H1 (cell line): ENCODE measurements around the gene UBB. TPM values are rescaled to one million over a fixed set of nuclear protein-coding genes. Genes with fewer than 3 reads are reported as not detected.

Experiments used
- CTCF ChIA-PET: fragments of 300-600 bp; sonication (Branson Sonifier 250); formaldehyde crosslinking; loops from one replicate; lab custom pipeline; 2021; ENCODE audit not compliant: partially characterized antibody; lab: Charles Lee
- POLR2A ChIA-PET: fragments of 300-600 bp; sonication (Branson Sonifier 250); formaldehyde crosslinking; loops from one replicate; lab custom pipeline; 2021; ENCODE audit warnings: inconsistent platforms; ENCODE audit not compliant: partially characterized antibody; lab: Charles Lee
- DNase-seq, 2 experiments: peaks; one replicate each; pipeline versions ENCODE4 v3.0.0 to v3.0.0-alpha.2; 2010 to 2022; ENCODE audit warnings: low spot score in 2 of 2, low read depth in 1 of 2, mixed read lengths in 1 of 2
- FAIRE-seq: peaks from 2 replicates; lab custom pipeline; 2011; peaks lifted over from hg19 to GRCh38; lab: Jason Lieb, UNC
- H2AFZ ChIP-seq: 2 replicates; pipeline ENCODE4 v1.8.1; 2012; ENCODE audit warnings: low read length, inconsistent platforms
- H2AK5ac ChIP-seq: 2 replicates; pipeline ENCODE4 v1.6.1; 2013; ENCODE audit warnings: low read depth, low read length
- H2BK120ac ChIP-seq: replicated peaks from 2 replicates; pipeline ENCODE3; 2013; ENCODE audit warnings: low read depth, low read length, inconsistent platforms
- H2BK12ac ChIP-seq: 2 replicates; pipeline ENCODE4 v1.6.1; 2013; ENCODE audit warnings: low read depth, low read length
- H2BK15ac ChIP-seq: 2 replicates; pipeline ENCODE4 v1.6.1; 2013; ENCODE audit warnings: low read length
- H2BK20ac ChIP-seq: 2 replicates; pipeline ENCODE4 v1.6.1; 2013; ENCODE audit warnings: low read length
- H2BK5ac ChIP-seq: 2 replicates; pipeline ENCODE4 v1.6.1; 2013; ENCODE audit warnings: low read depth, low read length
- H3K14ac ChIP-seq: 2 replicates; pipeline ENCODE4 v1.6.1; 2013; ENCODE audit warnings: inconsistent platforms; ENCODE audit not compliant: insufficient read length
- H3K18ac ChIP-seq: 2 replicates; pipeline ENCODE4 v1.6.1; 2013; ENCODE audit warnings: low read length; ENCODE audit errors: extremely low read depth
- H3K23ac ChIP-seq: 2 replicates; pipeline ENCODE4 v1.6.1; 2013; ENCODE audit warnings: inconsistent platforms; ENCODE audit not compliant: insufficient read length
- H3K23me2 ChIP-seq: 2 replicates; pipeline ENCODE4 v1.6.1; 2013; ENCODE audit warnings: low read depth, low read length
- H3K27ac ChIP-seq: 2 replicates; pipeline ENCODE4 v1.6.1; 2011; ENCODE audit warnings: low read depth, low read length, inconsistent platforms
- H3K27me3 ChIP-seq, 4 experiments: replicated peaks in 1 of 4; 1 replicate in 1 of 4; 2 replicates in 3 of 4; pipeline versions ENCODE4 v1.6.1 to v1.8.1; 2011 to 2013; ENCODE audit warnings: low read length in 3 of 4, mild to moderate bottlenecking in 3 of 4, inconsistent platforms in 2 of 4, mixed read lengths in 2 of 4, moderate library complexity in 1 of 4; ENCODE audit not compliant: control insufficient read depth in 3 of 4, insufficient read depth in 3 of 4; ENCODE audit errors: extremely low read depth in 1 of 4
- H3K36me3 ChIP-seq, 4 experiments: 2 replicates each; pipeline versions ENCODE4 v1.6.1 to v1.8.1; 2011 to 2013; ENCODE audit warnings: mild to moderate bottlenecking in 4 of 4, low read length in 3 of 4, moderate library complexity in 2 of 4, control low read depth in 1 of 4, inconsistent platforms in 1 of 4; ENCODE audit not compliant: insufficient read depth in 4 of 4, control insufficient read depth in 2 of 4
- H3K4ac ChIP-seq: replicated peaks from 2 replicates; pipeline ENCODE3; 2013; ENCODE audit warnings: low read length, low read depth, mixed read lengths, inconsistent platforms; ENCODE audit not compliant: insufficient read length
- H3K4me1 ChIP-seq, 4 experiments: replicated peaks in 1 of 4; 1 replicate in 1 of 4; 2 replicates in 3 of 4; pipeline versions ENCODE4 v1.6.1 to v1.8.1; 2011 to 2013; ENCODE audit warnings: low read length in 3 of 4, inconsistent platforms in 2 of 4, mixed read lengths in 1 of 4; ENCODE audit not compliant: insufficient read depth in 4 of 4, control insufficient read depth in 3 of 4
- H3K4me2 ChIP-seq, 2 experiments: 2 replicates each; pipeline versions ENCODE4 v1.6.1 to v1.8.1; 2011 to 2013; ENCODE audit warnings: low read depth in 2 of 2, low read length in 2 of 2, control low read depth in 1 of 2, inconsistent platforms in 1 of 2, mild to moderate bottlenecking in 1 of 2; ENCODE audit not compliant: insufficient read depth in 1 of 2
- H3K4me3 ChIP-seq, 4 experiments: fragments of 200-600, 300-600 bp in 1 of 4; sonication (generic), shearing (Covaris generic), sonication (Bioruptor Twin) in 1 of 4; 2 replicates each; pipeline versions ENCODE4 v1.5.1 to v1.8.1; 2011 to 2016; ENCODE audit warnings: low read length in 4 of 4, low read depth in 3 of 4, control low read depth in 2 of 4, inconsistent platforms in 2 of 4, mild to moderate bottlenecking in 2 of 4, mixed read lengths in 1 of 4, moderate library complexity in 1 of 4; ENCODE audit not compliant: insufficient read depth in 2 of 4; ENCODE audit errors: extremely low read depth in 1 of 4
- H3K56ac ChIP-seq: replicated peaks from 2 replicates; pipeline ENCODE3; 2013; ENCODE audit warnings: low read depth, mild to moderate bottlenecking, mixed read lengths, low read length, inconsistent platforms; ENCODE audit not compliant: insufficient read length
- H3K79me1 ChIP-seq: 2 replicates; pipeline ENCODE4 v1.6.1; 2013; ENCODE audit warnings: low read depth, low read length, control low read depth
- H3K79me2 ChIP-seq, 2 experiments: 2 replicates each; pipeline versions ENCODE4 v1.6.1 to v1.8.1; 2012 to 2013; ENCODE audit warnings: low read length in 2 of 2, mild to moderate bottlenecking in 2 of 2, inconsistent platforms in 1 of 2; ENCODE audit not compliant: insufficient read depth in 2 of 2, control insufficient read depth in 1 of 2
- H3K9ac ChIP-seq, 4 experiments: replicated peaks in 1 of 4; 1 replicate in 1 of 4; 2 replicates in 3 of 4; pipeline versions ENCODE4 v1.6.1 to v1.8.1; 2011 to 2013; ENCODE audit warnings: low read depth in 3 of 4, low read length in 3 of 4, control low read depth in 2 of 4, mild to moderate bottlenecking in 2 of 4, moderate library complexity in 2 of 4, inconsistent platforms in 1 of 4; ENCODE audit errors: extremely low read depth in 1 of 4
- H3K9me3 ChIP-seq, 2 experiments: 2 replicates each; pipeline versions ENCODE4 v1.6.1 to v1.8.1; 2012 to 2013; ENCODE audit warnings: mild to moderate bottlenecking in 2 of 2, moderate library complexity in 2 of 2, control low read depth in 1 of 2, inconsistent platforms in 1 of 2, low read depth in 1 of 2, low read length in 1 of 2, mixed read lengths in 1 of 2; ENCODE audit not compliant: insufficient read depth in 2 of 2
- H4K20me1 ChIP-seq, 2 experiments: replicated peaks in 1 of 2; 2 replicates each; pipeline versions ENCODE3 to v1.8.1; 2011 to 2013; ENCODE audit warnings: inconsistent platforms in 2 of 2, low read length in 2 of 2, mild to moderate bottlenecking in 1 of 2; ENCODE audit not compliant: insufficient read depth in 2 of 2, control insufficient read depth in 1 of 2
- H4K5ac ChIP-seq: 2 replicates; pipeline ENCODE4 v1.6.1; 2013; ENCODE audit warnings: low read length, low read depth, mixed read lengths, inconsistent platforms; ENCODE audit not compliant: insufficient read length
- H4K8ac ChIP-seq: 2 replicates; pipeline ENCODE4 v1.8.0; 2013; ENCODE audit warnings: mild to moderate bottlenecking, moderate library complexity, low read length, inconsistent platforms; ENCODE audit not compliant: insufficient read depth; ENCODE audit errors: extremely low read depth
- H4K91ac ChIP-seq: replicated peaks from 2 replicates; pipeline ENCODE3; 2013; ENCODE audit warnings: low read length, mixed read lengths, inconsistent platforms; ENCODE audit not compliant: insufficient read length
- ATF2 ChIP-seq: IDR thresholded peaks from 2 replicates; pipeline ENCODE4 v1.6.1; 2012; ENCODE audit warnings: low read length, inconsistent platforms
- BACH1 ChIP-seq: IDR thresholded peaks from 2 replicates; pipeline ENCODE4 v1.6.1; 2012; ENCODE audit warnings: low read length, improper control_type of control experiment
- KDM1A ChIP-seq: fragments of 200-600, 300-600 bp; sonication (generic); IDR thresholded peaks from 2 replicates; pipeline ENCODE4 v1.7.1; 2016; ENCODE audit warnings: mild to moderate bottlenecking, low read length, borderline replicate concordance
- WGBS, 2 experiments: shearing (Covaris generic) in 1 of 2; methylation state at CpG; one replicate each; pipeline versions ENCODE4 v1.1.6 to v1.1.7; 2013 to 2015; ENCODE audit warnings: low lambda C conversion rate in 2 of 2, mixed read lengths in 2 of 2, inconsistent platforms in 1 of 2, low coverage in 1 of 2, missing lambda C conversion rate in 1 of 2; ENCODE audit not compliant: insufficient replicate concordance in 2 of 2, insufficient coverage in 1 of 2, insufficient read length in 1 of 2; ENCODE audit errors: extremely low coverage in 1 of 2, missing lambda C conversion rate in 1 of 2; 5-methylcytosine and 5-hydroxymethylcytosine counted together
- polyA plus RNA-seq, 7 experiments: library from polyadenylated mRNA; depleted of rRNA in 3 of 7; stranded (reverse) in 5 of 7; unstranded in 2 of 7; fragments of >200 nt in 5 of 7; fragments of 200-250 nt in 2 of 7; gene quantifications; 1 replicate in 5 of 7; 2 replicates in 1 of 7; 4 replicates in 1 of 7; pipeline versions ENCODE4 v1.2.1 to v1.2.3, GENCODE V29; 2011 to 2013; ENCODE audit warnings: missing spikeins in 2 of 7, mixed read lengths in 2 of 7
- total RNA-seq: library from RNA; stranded (reverse); fragmentation: NEBNext Ultra II Directional; extraction: Animal tissue kit (Norgen Biotek cat#: 25700); gene quantifications from 2 replicates; pipeline ENCODE4 v1.2.1, GENCODE V29; 2021

UBB gene
- total and polyA plus RNA-seq, 2 of the 8 experiments (the other 6 are each of a cell fraction or from before 2014, with no cell fraction given) = 1,597 to 1,605 TPM

- TF ChIP-seq ATF2 = no peak
- no peak for TF ChIP-seq BACH1
- TF ChIP-seq KDM1A = no peak
- Histone ChIP-seq H3K79me1 (no peaks in the 10 kb centered on the region), H2BK120ac (no peak overlapping the region), H2AFZ (no peak overlapping the region), H4K20me1 (peaks cover 0 to 3% of the 10 kb centered on the region in 2 experiments), H3K4me2 (no peak overlapping the region), H3K27me3 (no peaks in the 10 kb centered on the region), H3K4ac (no peak overlapping the region), H3K4me1 (no peaks in the 10 kb centered on the region), H2BK12ac (no peak overlapping the region), H3K56ac (no peak overlapping the region), H2BK5ac (no peak overlapping the region), H3K23ac (no peak overlapping the region), H2AK5ac (no peak overlapping the region), H2BK20ac (no peak overlapping the region), H4K8ac (peak overlapping the region; percentile 75; the same call in 1 of the 2 replicates), H2BK15ac (no peak overlapping the region), H3K27ac (no peak overlapping the region), H4K91ac (no peak overlapping the region), H3K79me2 (peaks cover 0 to 34% of the 10 kb centered on the region in 2 experiments; a peak in 2 of 4 replicates), H3K14ac (no peak overlapping the region), H3K23me2 (peaks cover 2% of the 10 kb centered on the region; the same call in 1 of the 2 replicates), H3K18ac (no peak overlapping the region), H4K5ac (no peak overlapping the region), H3K4me3 (no peak overlapping the region), H3K36me3 (peaks cover 23 to 49% (median 36%) of the 10 kb centered on the region in 4 experiments), H3K9ac (no peak overlapping the region), H3K9me3 (no peaks in the 10 kb centered on the region)
- ChIA-PET CTCF (interaction anchor here (0.7 to 5.7 kb wide), 2 partner anchors 10 to 16 kb away, joined by 3 to 44 read pairs; no protein-coding TSS in a partner anchor), POLR2A (interaction anchor here (0.8 to 6.7 kb wide), 3 partner anchors 7 to 46 kb away, joined by 4 to 71 read pairs (median 8); no protein-coding TSS in a partner anchor)
- DNase-seq (no peak), FAIRE-seq (no peak)
- 95% methylated on average over 6 of the region's 6 CpGs; no CpG with 5 or more reads in 1 of the 2 experiments for WGBS, 2 experiments
Observed at GRCh38 chr17:16348586-16348985, 32.3 kb upstream of the UBB start.
